Measurements from ENCODE around the gene MPHOSPH6. TPM values are rescaled to one million over a fixed set of nuclear protein-coding genes. Genes with fewer than 3 reads are reported as not detected.

Gene MPHOSPH6
- total and polyA plus RNA-seq, 2 of the 8 experiments (the other 6 are each of a cell fraction or from before 2014, with no cell fraction given): 19.7 to 32.9 TPM

DNA sequence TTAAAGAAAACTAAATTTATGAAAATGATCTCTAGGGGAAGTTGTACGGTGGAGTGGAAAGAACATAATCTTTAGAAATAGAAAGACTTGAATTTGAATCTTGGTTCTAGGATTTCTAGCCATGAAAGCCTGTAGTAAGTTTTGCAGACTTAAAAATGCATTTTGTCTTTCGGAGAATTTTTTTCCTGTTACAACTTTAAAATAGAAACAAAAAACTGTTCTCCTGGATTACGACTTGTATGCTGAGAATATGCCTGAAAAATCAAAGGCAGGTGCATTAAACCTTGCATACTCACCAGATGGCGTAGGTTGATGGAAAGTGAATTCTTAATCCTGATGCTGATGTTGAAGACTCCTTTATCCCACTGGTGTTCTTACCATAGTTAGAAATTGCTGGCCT lies 7.5 kb upstream of the MPHOSPH6 start:
- no peaks in the 10 kb centered on the region; a peak in 1 of 7 replicates for H3K27me3 ChIP-seq (replicated peaks in 1 of 4; ENCODE audit: control insufficient read depth in 3 of 4, extremely low read depth in 1 of 4, insufficient read depth in 3 of 4, low read length in 3 of 4)
- POLR2A ChIA-PET (ENCODE audit: partially characterized antibody): no interaction called here
- no peak overlapping the region for H4K8ac ChIP-seq (ENCODE audit: extremely low read depth, insufficient read depth, low read length)
- H4K5ac ChIP-seq (ENCODE audit: insufficient read length, low read depth, low read length): no peak overlapping the region
- H3K4me2 ChIP-seq (ENCODE audit: insufficient read depth in 1 of 2, low read depth in 2 of 2, low read length in 2 of 2): no peak overlapping the region
- no peak for DNase-seq (ENCODE audit: low read depth in 1 of 2, low spot score in 2 of 2)
- FAIRE-seq: no peak
- no peak overlapping the region for H3K23ac ChIP-seq (ENCODE audit: insufficient read length)
- H2BK12ac ChIP-seq (ENCODE audit: low read depth, low read length): no peak overlapping the region
- H3K23me2 ChIP-seq (ENCODE audit: low read depth, low read length): no peaks in the 10 kb centered on the region
- no peak overlapping the region for H2BK15ac ChIP-seq (ENCODE audit: low read length)
- no peaks in the 10 kb centered on the region for H3K36me3 ChIP-seq (ENCODE audit: control insufficient read depth in 2 of 4, insufficient read depth in 4 of 4, low read length in 3 of 4)
- no peaks in the 10 kb centered on the region for H4K20me1 ChIP-seq (replicated peaks in 1 of 2; ENCODE audit: control insufficient read depth in 1 of 2, insufficient read depth in 2 of 2, low read length in 2 of 2)
- H3K4me3 ChIP-seq (ENCODE audit: extremely low read depth in 1 of 4, insufficient read depth in 2 of 4, low read depth in 3 of 4, low read length in 4 of 4): no peak overlapping the region
- no peaks in the 10 kb centered on the region for H3K9me3 ChIP-seq (ENCODE audit: insufficient read depth in 2 of 2, low read depth in 1 of 2, low read length in 1 of 2)
- H2AK5ac ChIP-seq (ENCODE audit: low read depth, low read length): no peak overlapping the region
- no peak overlapping the region for H4K91ac ChIP-seq (replicated peaks; ENCODE audit: insufficient read length, low read length)
- no peaks in the 10 kb centered on the region for H3K79me1 ChIP-seq (ENCODE audit: low read depth, low read length)
- WGBS, 2 experiments (ENCODE audit: extremely low coverage in 1 of 2, insufficient coverage in 1 of 2, insufficient read length in 1 of 2, insufficient replicate concordance in 2 of 2, low coverage in 1 of 2, low lambda C conversion rate in 2 of 2, missing lambda C conversion rate in 1 of 2): 92% methylated on average over 4 of the region's 4 CpGs; no CpG with 5 or more reads in 1 of the 2 experiments
- TF ChIP-seq SRF (IDR thresholded peaks at IDR 0.05; ENCODE audit: low read depth, low read length) (no peak), SUZ12 (IDR thresholded peaks at IDR 0.05; ENCODE audit: low read length) (no peak), EP300 (IDR thresholded peaks at IDR 0.05; ENCODE audit: borderline replicate concordance in 1 of 2, low read depth in 2 of 2, low read length in 2 of 2) (no peak)
- no peak overlapping the region for H2BK120ac ChIP-seq (replicated peaks; ENCODE audit: low read depth, low read length)
- no peak overlapping the region for H3K4ac ChIP-seq (replicated peaks; ENCODE audit: insufficient read length, low read depth, low read length)
- H3K18ac ChIP-seq (ENCODE audit: extremely low read depth, low read length): no peak overlapping the region
- no peak overlapping the region for H3K27ac ChIP-seq (ENCODE audit: low read depth, low read length)
- H3K9ac ChIP-seq (replicated peaks in 1 of 4; ENCODE audit: extremely low read depth in 1 of 4, low read depth in 3 of 4, low read length in 3 of 4): no peak overlapping the region
- CTCF ChIA-PET (ENCODE audit: partially characterized antibody): interaction anchor here (1.6 kb wide), 1 partner anchor 52 kb away, joined by 3 read pairs; no protein-coding TSS in a partner anchor
- H2BK5ac ChIP-seq (ENCODE audit: low read depth, low read length): no peak overlapping the region
- H3K56ac ChIP-seq (replicated peaks; ENCODE audit: insufficient read length, low read depth, low read length): no peak overlapping the region
- H3K4me1 ChIP-seq (replicated peaks in 1 of 4; ENCODE audit: control insufficient read depth in 3 of 4, insufficient read depth in 4 of 4, low read length in 3 of 4): no peaks in the 10 kb centered on the region; a peak in 1 of 7 replicates
- H2AFZ ChIP-seq (ENCODE audit: low read length): no peak overlapping the region
- no peak overlapping the region for H2BK20ac ChIP-seq (ENCODE audit: low read length)
- H3K14ac ChIP-seq (ENCODE audit: insufficient read length): no peak overlapping the region
- H3K79me2 ChIP-seq (ENCODE audit: control insufficient read depth in 1 of 2, insufficient read depth in 2 of 2, low read length in 2 of 2): no peaks in the 10 kb centered on the region

Data from H1 (cell line).